Transverse colon (tissue), 3 donors: ENCODE results near the gene FRMD6.

Source experiments
- CTCF ChIP-seq, 5 experiments: fragments of 200-600 bp in 3 of 5; fragments of 450-650 bp in 2 of 5; sonication (generic) in 3 of 5; IDR thresholded peaks; 1 replicate in 2 of 5; 2 replicates in 3 of 5; pipeline ENCODE4 v1.5.1; 2016 to 2017; ENCODE audit warnings: antibody characterized with exemption in 5 of 5, inconsistent platforms in 3 of 5, mild to moderate bottlenecking in 2 of 5, moderate library complexity in 1 of 5
- POLR2A ChIP-seq: fragments of 450-650 bp; IDR thresholded peaks from one replicate; pipeline ENCODE4 v1.6.1; 2016; ENCODE audit warnings: antibody characterized with exemption, mild to moderate bottlenecking, moderate library complexity

GRCh38 chr14:51738754-51739153, 87.0 kb downstream of the FRMD6 start:
- TF ChIP-seq POLR2A, result no peak
- TF ChIP-seq CTCF (IDR thresholded peaks at IDR 0.05), result no peak
